Measurements from ENCODE around the gene NIPAL3. TPM values are rescaled to one million over a fixed set of nuclear protein-coding genes. Genes with fewer than 3 reads are reported as not detected.

Gene NIPAL3
- total RNA-seq, result 25.4 and 31.7 TPM in 2 replicates

DNA sequence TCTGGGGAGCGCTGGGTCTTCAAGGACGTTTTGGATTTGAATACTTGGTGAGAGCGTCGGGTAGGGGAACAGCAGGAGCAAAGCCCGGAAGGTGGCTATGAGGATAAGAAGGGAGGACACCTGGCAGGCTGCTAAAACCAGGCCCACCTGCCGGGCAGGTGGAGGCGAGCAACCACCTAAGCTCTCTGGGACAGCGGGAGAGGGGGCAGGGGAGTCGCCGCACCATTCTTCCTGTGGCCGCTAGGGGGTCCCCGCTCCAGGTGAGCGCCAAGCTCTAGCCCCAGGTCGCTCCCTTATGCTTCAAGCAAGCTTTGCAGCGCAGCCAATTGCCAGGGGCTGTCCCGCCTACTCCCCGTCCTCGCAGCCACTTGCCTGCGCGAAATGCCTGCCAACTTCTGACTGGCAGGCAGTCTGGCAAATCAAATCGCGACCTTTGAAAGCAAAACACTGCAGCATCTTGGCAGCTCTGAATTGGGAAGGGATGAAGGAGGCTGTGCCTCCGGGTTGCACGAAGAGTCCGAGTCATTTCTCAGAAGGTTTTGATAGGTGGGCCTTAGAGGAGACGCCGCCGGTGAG, at the start of gene NIPAL3:
Gene NIPAL3 (plus strand): TSS at position 469 of the 576 bp plus-strand sequence. CDS start 3,746 bp downstream, outside the sequence.
- peak; percentile 99 for DNase-seq

DNA sequence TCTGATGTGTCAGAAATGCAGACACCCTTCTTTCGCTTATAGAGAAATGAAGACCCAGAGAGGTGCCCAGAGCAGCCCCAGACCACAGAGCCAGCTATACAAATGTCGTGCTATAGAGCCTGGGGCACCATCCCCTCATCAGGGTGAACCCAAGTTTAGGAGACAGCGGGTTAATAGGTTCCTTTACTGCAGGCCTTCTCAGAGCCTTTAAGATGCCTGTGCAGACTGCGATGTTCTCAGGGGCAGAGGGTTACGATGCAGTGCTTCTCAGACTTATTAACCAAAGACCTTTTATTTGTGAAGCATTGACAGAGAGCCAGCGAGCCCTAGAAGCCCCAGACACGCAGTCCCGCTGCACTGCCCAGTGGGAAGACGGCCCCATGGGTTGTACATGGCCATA, 48.9 kb upstream of the NIPAL3 start:
- no peak for DNase-seq

- no peak for DNase-seq
These were observed 46.4 kb upstream of the NIPAL3 start for GRCh38 chr1:24369199-24369598.

GRCh38 chr1:24369801-24370200, 45.8 kb upstream of the NIPAL3 start:
- no peak for DNase-seq

GRCh38 chr1:24373044-24373443, 42.6 kb upstream of the NIPAL3 start:
- DNase-seq, result no peak

GRCh38 chr1:24373710-24374109, 41.9 kb upstream of the NIPAL3 start:
- no peak for DNase-seq

DNA sequence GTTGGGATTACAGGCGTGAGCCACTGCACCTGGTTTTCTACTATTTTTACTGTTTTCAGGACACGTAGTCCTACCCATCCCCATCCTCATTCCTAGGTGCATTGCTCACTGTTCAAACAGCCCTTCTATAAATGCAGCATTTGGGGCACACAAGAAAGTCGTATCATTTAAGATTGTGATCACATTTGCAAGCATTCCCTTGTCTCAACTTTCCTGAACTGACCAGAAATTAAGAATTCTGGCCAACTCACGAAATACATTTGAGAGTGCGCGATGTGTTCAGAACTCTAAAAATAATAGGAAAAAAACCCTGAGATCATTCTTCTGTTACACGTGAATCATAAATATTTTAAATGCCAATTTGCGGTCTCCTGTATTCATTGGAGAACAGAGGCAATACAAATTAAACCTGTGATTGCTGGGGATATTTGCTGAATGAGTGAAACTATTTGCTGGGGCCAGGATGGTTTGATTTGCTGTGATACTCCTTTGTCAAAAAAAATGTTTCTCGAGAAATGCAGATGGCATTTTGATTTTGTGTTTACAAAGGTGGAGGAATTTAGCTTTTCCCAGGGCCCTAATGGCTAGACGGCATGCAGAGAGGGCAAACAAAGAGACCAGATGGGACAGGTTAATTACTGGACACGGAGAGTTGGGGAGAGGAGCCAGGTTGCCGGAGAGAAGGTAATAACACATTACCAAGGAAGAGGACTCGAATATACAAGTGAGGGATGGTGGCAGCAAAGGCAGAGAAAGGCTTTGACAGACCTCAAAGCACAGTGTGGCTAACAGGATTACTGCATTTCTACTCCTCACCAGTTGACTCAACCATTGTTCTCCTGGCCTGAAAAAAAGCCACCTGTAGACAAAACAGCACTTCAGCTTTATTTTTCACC, 40.5 kb upstream of the NIPAL3 start:
- DNase-seq, result no peak

DNA sequence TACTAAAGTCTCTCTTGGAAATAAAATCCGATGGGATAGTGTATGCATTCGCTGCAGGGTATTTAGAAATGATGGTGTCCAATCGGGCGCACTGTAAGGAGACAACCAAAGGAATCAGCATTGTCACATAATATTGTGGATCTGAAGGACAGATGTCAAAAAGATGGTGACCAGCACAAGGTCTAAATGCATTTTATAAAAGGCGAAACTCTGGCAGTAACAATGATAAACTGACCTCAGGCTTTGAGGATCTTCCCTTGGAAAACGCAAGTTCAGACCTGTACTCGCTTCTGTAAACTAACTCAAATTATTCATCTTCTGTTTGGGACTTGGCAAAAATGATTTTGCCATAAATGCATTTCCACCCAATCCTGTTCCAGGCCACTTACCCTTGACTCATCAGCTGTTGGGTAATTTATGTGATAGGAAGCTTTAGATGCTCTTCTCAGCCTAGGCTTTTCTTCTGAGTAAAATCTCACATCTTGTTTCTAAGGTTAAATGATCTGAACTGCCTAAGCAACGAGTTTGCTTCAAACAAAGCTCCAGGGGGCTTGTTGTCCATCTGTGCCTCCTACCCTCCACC, 35.8 kb upstream of the NIPAL3 start:
- no peak for DNase-seq

DNA sequence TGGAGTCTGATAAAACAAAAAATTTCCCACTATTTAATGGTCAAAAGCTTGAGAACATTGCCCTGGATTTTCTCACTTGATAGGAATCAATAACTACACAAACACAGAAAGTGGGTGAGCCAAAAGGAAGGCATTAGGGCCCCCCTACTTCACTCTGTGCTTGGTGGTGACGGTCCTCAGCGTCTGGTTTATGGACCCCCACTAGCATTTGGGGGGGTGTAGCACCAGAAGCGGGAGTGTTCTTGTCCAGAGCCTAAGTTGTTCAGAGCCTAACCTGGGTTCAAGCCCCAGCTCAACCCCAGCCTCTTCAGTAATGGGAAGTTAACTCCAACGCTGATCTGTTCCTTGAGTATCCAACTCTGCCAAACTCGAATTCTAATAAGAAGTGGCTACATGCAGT, 35.1 kb upstream of the NIPAL3 start:
- DNase-seq, result no peak

GRCh38 chr1:24381256-24381655, 34.3 kb upstream of the NIPAL3 start:
- DNase-seq, result no peak

DNA sequence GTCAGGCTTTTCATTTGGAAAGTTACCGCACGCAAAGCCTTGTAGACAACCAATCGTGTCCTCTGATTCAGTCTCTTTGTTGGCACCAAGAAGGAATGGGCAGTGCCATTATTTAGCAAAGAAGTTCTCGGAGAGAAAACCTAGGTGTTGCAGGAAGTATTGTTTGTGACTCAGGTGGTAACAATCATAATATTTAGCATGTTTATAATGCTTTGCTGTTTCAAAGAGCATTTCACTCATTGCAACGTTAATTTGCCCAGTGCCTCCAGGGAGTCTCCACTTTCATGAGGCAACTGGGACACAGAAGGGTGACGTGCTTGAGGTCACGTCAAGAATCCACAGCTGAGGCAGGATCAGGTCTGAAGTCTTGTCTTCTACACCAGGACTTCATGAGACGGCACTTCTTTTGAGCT, 33.4 kb upstream of the NIPAL3 start:
- DNase-seq, result no peak

GRCh38 chr1:24383381-24383940, 32.1 kb upstream of the NIPAL3 start:
- no peak for DNase-seq

DNA sequence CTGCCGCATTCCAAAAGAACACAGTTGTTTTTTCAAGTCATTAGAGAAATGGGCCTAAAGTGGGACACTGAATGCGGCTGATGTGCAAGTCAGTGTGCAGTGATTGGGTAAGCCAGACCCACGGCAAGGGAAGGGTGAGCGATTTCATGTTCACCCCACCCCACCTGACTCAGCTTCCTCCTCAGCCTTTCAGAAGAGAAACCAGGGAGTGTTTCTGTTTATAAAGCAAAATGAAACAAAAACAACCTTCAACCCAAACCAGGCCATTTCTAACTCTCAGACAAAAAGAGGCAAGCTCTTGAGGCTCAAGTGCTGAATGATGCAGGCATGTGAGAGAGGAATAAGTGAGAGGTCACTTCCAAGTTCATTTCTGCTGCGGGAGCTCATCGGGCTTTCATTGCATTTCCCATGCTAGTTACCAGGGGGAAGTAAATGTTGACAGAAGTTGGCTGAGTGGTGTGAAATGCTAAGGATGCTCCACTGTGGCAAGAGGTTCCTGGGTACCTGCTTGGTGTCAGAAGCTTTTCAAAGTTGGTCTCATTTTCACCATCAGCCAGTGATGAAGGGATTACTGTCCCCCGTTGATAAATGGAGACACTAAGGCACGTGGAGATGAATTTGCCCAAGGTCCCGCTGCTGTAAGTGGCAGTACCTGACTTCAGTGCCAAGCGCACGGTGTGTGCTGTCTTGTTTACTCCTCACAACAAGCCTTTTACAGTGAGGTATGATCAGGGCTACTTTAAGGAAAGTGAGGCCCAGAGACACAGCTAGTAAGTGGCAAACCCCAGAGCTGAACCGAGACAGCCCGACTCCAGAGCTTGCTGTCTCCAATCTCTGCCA, 31.1 kb upstream of the NIPAL3 start:
- DNase-seq, result peak; percentile 63

- DNase-seq, result peak; percentile 38
These were observed 30.3 kb upstream of the NIPAL3 start for GRCh38 chr1:24385160-24385940.

DNA sequence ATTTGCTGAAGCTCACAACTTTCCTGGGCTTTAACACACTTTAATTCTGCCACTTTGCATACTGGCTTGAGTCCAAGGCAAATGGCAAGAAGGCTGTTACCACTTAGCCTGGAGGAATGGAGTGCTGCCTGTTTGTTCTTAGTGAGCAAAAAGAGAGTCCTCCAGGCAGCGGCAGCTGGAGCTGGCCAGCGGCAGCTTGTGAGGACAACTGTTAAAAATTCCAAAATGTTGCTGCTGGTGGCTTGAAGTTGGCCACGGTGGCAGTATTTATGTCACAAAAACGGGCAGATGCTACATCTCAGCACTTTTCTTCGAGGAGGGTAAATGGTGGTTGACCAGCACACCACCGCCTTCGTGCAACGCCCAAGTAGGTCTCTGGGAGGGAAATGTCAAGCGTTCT, 29.4 kb upstream of the NIPAL3 start:
- DNase-seq, result no peak

GRCh38 chr1:24386931-24387330, 28.7 kb upstream of the NIPAL3 start:
- no peak for DNase-seq

- no peak for DNase-seq
These were observed 27.9 kb upstream of the NIPAL3 start for GRCh38 chr1:24387636-24388175.

- DNase-seq, result no peak
These were observed 27.2 kb upstream of the NIPAL3 start for GRCh38 chr1:24388331-24388885.

GRCh38 chr1:24389231-24389678, 26.3 kb upstream of the NIPAL3 start:
- DNase-seq, result no peak

DNA sequence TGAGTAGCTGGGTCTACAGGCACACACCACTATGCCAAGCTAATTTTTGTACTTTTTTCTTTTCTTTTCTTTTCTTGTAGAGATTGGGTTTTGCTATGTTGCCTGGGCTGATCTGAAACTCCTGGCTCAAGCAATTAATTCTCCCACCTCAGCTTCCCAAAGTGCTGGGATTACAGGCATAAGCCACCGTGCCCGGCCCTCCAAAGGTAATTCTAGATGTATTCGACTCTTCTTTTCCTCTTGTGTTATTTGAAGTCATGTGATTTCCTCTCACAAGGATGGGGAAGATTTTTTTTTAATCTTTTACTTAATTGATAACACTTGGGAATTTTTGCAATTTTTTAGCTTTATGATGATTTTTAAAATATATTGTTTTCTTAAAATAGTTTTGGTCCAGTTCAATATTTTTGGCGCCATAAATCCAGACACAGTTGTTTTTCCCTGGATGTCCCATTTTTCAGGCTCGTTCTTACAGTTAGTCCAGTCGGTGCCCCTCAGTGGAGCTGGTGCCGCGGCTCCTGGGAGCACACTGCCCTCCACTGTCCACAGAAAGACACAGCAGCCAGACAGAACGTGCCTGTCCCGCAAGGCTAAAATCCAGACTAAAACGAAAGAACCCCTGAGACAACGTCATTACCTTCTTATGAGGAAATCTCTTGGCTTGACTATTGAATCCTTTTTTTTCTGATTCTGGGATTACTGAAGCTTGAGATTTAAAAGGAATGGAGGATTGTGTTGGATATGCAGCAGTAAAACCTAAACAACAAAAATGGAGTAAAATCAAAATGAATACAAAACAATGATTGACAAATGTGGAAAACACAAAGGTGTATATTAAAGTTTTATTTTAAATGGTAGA, 24.4 kb upstream of the NIPAL3 start:
- DNase-seq, result peak; percentile 92

Measured in dermis blood vessel endothelial cell (primary cell).